ENCODE data around the gene LAMA4. TPM values are rescaled to one million over a fixed set of nuclear protein-coding genes. Genes with fewer than 3 reads are reported as not detected.

LAMA4 gene
- total RNA-seq, 1 donor from 2014 or later: 102 TPM

- Mint-ChIP-seq H3K9me3 (ENCODE audit: low read depth) (no peaks in the 10 kb centered on the region), H3K27ac (ENCODE audit: unreplicated experiment) (no peak overlapping the region), H3K27me3 (ENCODE audit: low read depth) (no peaks in the 10 kb centered on the region), H3K4me1 (ENCODE audit: low read depth) (peaks cover 9% of the 10 kb centered on the region), H3K36me3 (ENCODE audit: low read depth) (peaks cover 9% of the 10 kb centered on the region), H3K4me3 (ENCODE audit: unreplicated experiment) (no peak overlapping the region)
- DNase-seq (ENCODE audit: low spot score): no peak
- TF ChIP-seq CTCF (IDR thresholded peaks at IDR 0.05): no peak
Observed at GRCh38 chr6:112085286-112086065, 168.9 kb downstream of the LAMA4 start.

- H3K27me3 Mint-ChIP-seq (ENCODE audit: low read depth): no peaks in the 10 kb centered on the region
- H3K27ac Mint-ChIP-seq (ENCODE audit: unreplicated experiment): no peak overlapping the region
- no peak for TF ChIP-seq CTCF (IDR thresholded peaks at IDR 0.05)
- peaks cover 9% of the 10 kb centered on the region for H3K4me1 Mint-ChIP-seq (ENCODE audit: low read depth)
- no peak overlapping the region for H3K4me3 Mint-ChIP-seq (ENCODE audit: unreplicated experiment)
- no peak for DNase-seq (ENCODE audit: low spot score)
- no peaks in the 10 kb centered on the region for H3K9me3 Mint-ChIP-seq (ENCODE audit: low read depth)
- peaks cover 16% of the 10 kb centered on the region for H3K36me3 Mint-ChIP-seq (ENCODE audit: low read depth)
Observed at GRCh38 chr6:112081569-112081968, 172.8 kb downstream of the LAMA4 start.

- Mint-ChIP-seq H3K27ac (ENCODE audit: unreplicated experiment) (no peak overlapping the region), H3K9me3 (ENCODE audit: low read depth) (no peaks in the 10 kb centered on the region), H3K36me3 (ENCODE audit: low read depth) (peaks cover 3% of the 10 kb centered on the region), H3K4me3 (ENCODE audit: unreplicated experiment) (no peak overlapping the region), H3K27me3 (ENCODE audit: low read depth) (no peaks in the 10 kb centered on the region), H3K4me1 (ENCODE audit: low read depth) (peaks cover 9% of the 10 kb centered on the region)
- no peak for TF ChIP-seq CTCF (IDR thresholded peaks at IDR 0.05)
- no peak for DNase-seq (ENCODE audit: low spot score)
Observed at GRCh38 chr6:112066606-112067005, 187.8 kb downstream of the LAMA4 start.

DNA sequence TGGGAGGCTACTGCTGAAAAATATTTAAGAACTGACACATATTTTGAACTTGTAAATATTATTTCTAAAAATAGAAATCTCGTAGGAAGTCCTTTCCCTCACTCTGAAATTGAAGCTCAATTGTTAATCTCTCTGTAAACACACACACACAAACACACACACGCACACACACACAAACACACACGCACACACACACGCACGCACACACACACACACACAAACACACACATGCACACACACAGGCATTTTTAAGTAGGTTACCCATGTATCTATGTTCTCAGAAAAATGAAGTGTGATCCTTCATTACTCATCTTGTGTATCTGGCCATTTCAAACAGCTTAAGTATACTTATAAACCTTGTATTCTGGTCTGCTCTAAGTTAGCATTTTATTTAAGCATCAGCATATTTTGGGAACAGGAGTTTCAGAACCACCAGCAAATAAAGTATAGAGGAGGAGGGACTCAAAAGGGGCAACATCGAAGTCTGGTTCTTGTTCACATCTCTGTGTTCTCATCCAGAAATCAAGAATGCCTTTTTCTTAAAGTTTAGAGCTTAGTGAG lies 188.9 kb downstream of the LAMA4 start:
- DNase-seq (ENCODE audit: low spot score): no peak
- H3K9me3 Mint-ChIP-seq (ENCODE audit: low read depth): no peaks in the 10 kb centered on the region

GRCh38 chr6:112062966-112063365 lies 191.4 kb downstream of the LAMA4 start:
- Mint-ChIP-seq H3K27ac (ENCODE audit: unreplicated experiment) (no peak overlapping the region), H3K4me1 (ENCODE audit: low read depth) (peaks cover 9% of the 10 kb centered on the region), H3K27me3 (ENCODE audit: low read depth) (no peaks in the 10 kb centered on the region), H3K9me3 (ENCODE audit: low read depth) (no peaks in the 10 kb centered on the region), H3K36me3 (ENCODE audit: low read depth) (no peaks in the 10 kb centered on the region), H3K4me3 (ENCODE audit: unreplicated experiment) (no peak overlapping the region)
- DNase-seq (ENCODE audit: low spot score): no peak
- no peak for TF ChIP-seq CTCF (IDR thresholded peaks at IDR 0.05)

More for the DNA sequence above, 188.9 kb downstream of the LAMA4 start:
- Mint-ChIP-seq H3K36me3 (ENCODE audit: low read depth) (peaks cover 3% of the 10 kb centered on the region), H3K4me3 (ENCODE audit: unreplicated experiment) (no peak overlapping the region), H3K27me3 (ENCODE audit: low read depth) (no peaks in the 10 kb centered on the region), H3K4me1 (ENCODE audit: low read depth) (peaks cover 9% of the 10 kb centered on the region), H3K27ac (ENCODE audit: unreplicated experiment) (no peak overlapping the region)
- TF ChIP-seq CTCF (IDR thresholded peaks at IDR 0.05): no peak
